PC-9 (cell line): ENCODE measurements around the gene SGK1.

Experiments
- EZH2 ChIP-seq: fragments of 200-600 bp; sonication (generic); IDR thresholded peaks from 2 replicates; pipeline ENCODE4 v1.8.0; 2017; ENCODE audit warnings: antibody characterized with exemption, low read depth
- TF ChIP-seq, protein P1 (sequence below): fragments of 200-600 bp; sonication (generic); conservative IDR thresholded peaks from 2 replicates; pipeline ENCODE4 v1.6.1; 2017; ENCODE audit warnings: mixed run types, antibody characterized with exemption, mild to moderate bottlenecking, moderate library complexity

GRCh38 chr6:134278000-134278399 is 39.9 kb downstream of the SGK1 start:
- TF ChIP-seq, protein P1, sequence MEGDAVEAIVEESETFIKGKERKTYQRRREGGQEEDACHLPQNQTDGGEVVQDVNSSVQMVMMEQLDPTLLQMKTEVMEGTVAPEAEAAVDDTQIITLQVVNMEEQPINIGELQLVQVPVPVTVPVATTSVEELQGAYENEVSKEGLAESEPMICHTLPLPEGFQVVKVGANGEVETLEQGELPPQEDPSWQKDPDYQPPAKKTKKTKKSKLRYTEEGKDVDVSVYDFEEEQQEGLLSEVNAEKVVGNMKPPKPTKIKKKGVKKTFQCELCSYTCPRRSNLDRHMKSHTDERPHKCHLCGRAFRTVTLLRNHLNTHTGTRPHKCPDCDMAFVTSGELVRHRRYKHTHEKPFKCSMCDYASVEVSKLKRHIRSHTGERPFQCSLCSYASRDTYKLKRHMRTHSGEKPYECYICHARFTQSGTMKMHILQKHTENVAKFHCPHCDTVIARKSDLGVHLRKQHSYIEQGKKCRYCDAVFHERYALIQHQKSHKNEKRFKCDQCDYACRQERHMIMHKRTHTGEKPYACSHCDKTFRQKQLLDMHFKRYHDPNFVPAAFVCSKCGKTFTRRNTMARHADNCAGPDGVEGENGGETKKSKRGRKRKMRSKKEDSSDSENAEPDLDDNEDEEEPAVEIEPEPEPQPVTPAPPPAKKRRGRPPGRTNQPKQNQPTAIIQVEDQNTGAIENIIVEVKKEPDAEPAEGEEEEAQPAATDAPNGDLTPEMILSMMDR = no peak
- no peak for TF ChIP-seq EZH2
